Muscle layer of colon (tissue), 2 donors: ENCODE measurements around the gene TSC1.
"Not testable (repeated sequence)": the region's sequence is repeated elsewhere in the genome, so short reads cannot be mapped to it uniquely, and the experiment has no call there.

ENCODE experiments used
- H3K27ac ChIP-seq: one replicate; pipeline ENCODE4 v1.7.0; 2013; ENCODE audit warnings: low read depth, mild to moderate bottlenecking, low read length, moderate library complexity
- H3K27me3 ChIP-seq, 2 donors: one replicate each; pipeline ENCODE4 v1.7.0; 2013; ENCODE audit warnings: low read length in 2 of 2, mild to moderate bottlenecking in 2 of 2; ENCODE audit not compliant: insufficient read depth in 2 of 2, control insufficient read depth in 1 of 2
- H3K36me3 ChIP-seq: one replicate; pipeline ENCODE4 v1.7.0; 2013; ENCODE audit warnings: mild to moderate bottlenecking, low read length; ENCODE audit not compliant: insufficient read depth
- H3K4me1 ChIP-seq: one replicate; pipeline ENCODE4 v1.7.0; 2013; ENCODE audit warnings: mild to moderate bottlenecking, low read length; ENCODE audit not compliant: insufficient read depth
- H3K4me3 ChIP-seq, 2 donors: one replicate each; pipeline ENCODE4 v1.7.0; 2013; ENCODE audit warnings: low read length in 2 of 2, low read depth in 1 of 2, mild to moderate bottlenecking in 1 of 2, moderate library complexity in 1 of 2
- H3K9ac ChIP-seq: one replicate; pipeline ENCODE4 v1.7.0; 2013; ENCODE audit warnings: low read length
- H3K9me3 ChIP-seq: one replicate; pipeline ENCODE4 v1.7.0; 2013; ENCODE audit warnings: mild to moderate bottlenecking, low read length
- donor health status: abdominal sarcoma.
- donor health status: Adenocarcinoma of cecum.

Gene TSC1

GRCh38 chr9:132973166-132973565 lies 28.8 kb upstream of the TSC1 start:
- H3K36me3 ChIP-seq, result no peaks in the 10 kb centered on the region
- H3K27ac ChIP-seq, result no peak overlapping the region
- H3K9ac ChIP-seq, result no peak overlapping the region
- no peak overlapping the region for H3K4me3 ChIP-seq
- H3K9me3 ChIP-seq, result no peaks in the 10 kb centered on the region
- H3K27me3 ChIP-seq, result peaks cover 8 to 15% of the 10 kb centered on the region in 2 donors
- H3K4me1 ChIP-seq, result no peaks in the 10 kb centered on the region

GRCh38 chr9:132970324-132971062 lies 26.1 kb upstream of the TSC1 start:
- Histone ChIP-seq H3K36me3 (no peaks in the 10 kb centered on the region), H3K27ac (no peak overlapping the region), H3K27me3 (no peaks in the 10 kb centered on the region), H3K4me1 (no peaks in the 10 kb centered on the region), H3K4me3 (no peak overlapping the region), H3K9me3 (no peaks in the 10 kb centered on the region), H3K9ac (no peak overlapping the region)

- H3K9me3 ChIP-seq, result no peaks in the 10 kb centered on the region
- no peak overlapping the region for H3K27ac ChIP-seq
- no peak overlapping the region for H3K4me3 ChIP-seq
- no peaks in the 10 kb centered on the region for H3K4me1 ChIP-seq
- H3K36me3 ChIP-seq, result no peaks in the 10 kb centered on the region
- no peak overlapping the region for H3K9ac ChIP-seq
- no peaks in the 10 kb centered on the region for H3K27me3 ChIP-seq
Observed at GRCh38 chr9:132969783-132970182, 25.4 kb upstream of the TSC1 start.

GRCh38 chr9:132967908-132968307 lies 23.5 kb upstream of the TSC1 start:
- not testable (repeated sequence) for H3K9ac ChIP-seq, H3K4me3 ChIP-seq, H3K27ac ChIP-seq, H3K36me3 ChIP-seq, H3K9me3 ChIP-seq, H3K4me1 ChIP-seq, H3K27me3 ChIP-seq

GRCh38 chr9:132965478-132965877 lies 21.1 kb upstream of the TSC1 start:
- Histone ChIP-seq H3K27me3 (no peaks in the 10 kb centered on the region), H3K9ac (no peak overlapping the region), H3K27ac (no peak overlapping the region), H3K4me1 (no peaks in the 10 kb centered on the region), H3K9me3 (no peaks in the 10 kb centered on the region), H3K36me3 (no peaks in the 10 kb centered on the region), H3K4me3 (no peak overlapping the region)

GRCh38 chr9:132961002-132961401 lies 16.6 kb upstream of the TSC1 start:
- H3K4me3 ChIP-seq, result no peak overlapping the region
- no peaks in the 10 kb centered on the region for H3K27me3 ChIP-seq
- H3K9ac ChIP-seq, result no peak overlapping the region
- H3K27ac ChIP-seq, result no peak overlapping the region
- no peaks in the 10 kb centered on the region for H3K4me1 ChIP-seq
- H3K36me3 ChIP-seq, result no peaks in the 10 kb centered on the region
- no peaks in the 10 kb centered on the region for H3K9me3 ChIP-seq

GRCh38 chr9:132957805-132958204 lies 13.4 kb upstream of the TSC1 start:
- Histone ChIP-seq H3K27ac (no peak overlapping the region), H3K9ac (no peak overlapping the region), H3K9me3 (peaks cover 8% of the 10 kb centered on the region), H3K4me3 (no peak overlapping the region), H3K36me3 (no peaks in the 10 kb centered on the region), H3K27me3 (no peaks in the 10 kb centered on the region), H3K4me1 (no peaks in the 10 kb centered on the region)

GRCh38 chr9:132955768-132956167 lies 11.4 kb upstream of the TSC1 start:
- H3K4me1 ChIP-seq, result no peaks in the 10 kb centered on the region
- H3K9ac ChIP-seq, result no peak overlapping the region
- H3K4me3 ChIP-seq, result no peak overlapping the region
- H3K9me3 ChIP-seq, result peaks cover 8% of the 10 kb centered on the region
- H3K27ac ChIP-seq, result no peak overlapping the region
- no peaks in the 10 kb centered on the region for H3K36me3 ChIP-seq
- no peaks in the 10 kb centered on the region for H3K27me3 ChIP-seq

- no peak overlapping the region for H3K27ac ChIP-seq
- no peak overlapping the region for H3K4me3 ChIP-seq
- H3K27me3 ChIP-seq, result no peaks in the 10 kb centered on the region
- H3K9me3 ChIP-seq, result peaks cover 8% of the 10 kb centered on the region
- no peaks in the 10 kb centered on the region for H3K36me3 ChIP-seq
- no peaks in the 10 kb centered on the region for H3K4me1 ChIP-seq
- H3K9ac ChIP-seq, result no peak overlapping the region
Observed at GRCh38 chr9:132955123-132955522, 10.7 kb upstream of the TSC1 start.

- H3K27me3 ChIP-seq, result no peaks in the 10 kb centered on the region
- H3K4me3 ChIP-seq, result no peak overlapping the region
- peaks cover 5% of the 10 kb centered on the region for H3K4me1 ChIP-seq
- no peak overlapping the region for H3K27ac ChIP-seq
- H3K9ac ChIP-seq, result no peak overlapping the region
- H3K9me3 ChIP-seq, result no peaks in the 10 kb centered on the region
- no peaks in the 10 kb centered on the region for H3K36me3 ChIP-seq
Observed at GRCh38 chr9:132949709-132950108, 5.3 kb upstream of the TSC1 start.

GRCh38 chr9:132948482-132949050 lies 4.2 kb upstream of the TSC1 start:
- Histone ChIP-seq H3K4me1 (peaks cover 8% of the 10 kb centered on the region), H3K36me3 (no peaks in the 10 kb centered on the region), H3K9ac (no peak overlapping the region), H3K4me3 (no peak overlapping the region), H3K27me3 (no peaks in the 10 kb centered on the region), H3K9me3 (no peaks in the 10 kb centered on the region), H3K27ac (no peak overlapping the region)

- Histone ChIP-seq H3K27me3 (no peaks in the 10 kb centered on the region), H3K4me1 (peaks cover 16% of the 10 kb centered on the region), H3K9ac (no peak overlapping the region), H3K27ac (no peak overlapping the region), H3K36me3 (no peaks in the 10 kb centered on the region), H3K9me3 (no peaks in the 10 kb centered on the region), H3K4me3 (no peak overlapping the region)
Observed at GRCh38 chr9:132947756-132948155, 3.3 kb upstream of the TSC1 start.
